H1 (cell line): ENCODE results near the gene MIEN1.

Source experiments
- CTCF ChIP-seq, 3 experiments: IDR thresholded peaks; 1 replicate in 2 of 3; 2 replicates in 1 of 3; pipeline versions ENCODE4 v1.5.1 to v1.6.1; 2011; ENCODE audit warnings: low read length in 3 of 3, mild to moderate bottlenecking in 3 of 3, inconsistent platforms in 2 of 3, low read depth in 1 of 3, moderate library complexity in 1 of 3; ENCODE audit not compliant: insufficient read depth in 1 of 3; ENCODE audit errors: control extremely low read depth in 1 of 3
- RNF2 ChIP-seq: fragments of 200-900, 300-1000 bp; sonication (generic); IDR thresholded peaks from 2 replicates; pipeline ENCODE4 v1.7.1; 2016; ENCODE audit warnings: borderline replicate concordance, low read depth, mild to moderate bottlenecking, antibody characterized with exemption, low read length; ENCODE audit not compliant: poor library complexity, severe bottlenecking; ENCODE audit errors: missing control alignments

- TF ChIP-seq CTCF (IDR thresholded peaks at IDR 0.05; ENCODE audit: control extremely low read depth in 1 of 3, insufficient read depth in 1 of 3, low read depth in 1 of 3, low read length in 3 of 3) (peak in 1 of 3 experiments; percentile 2; a peak in 1 of 4 replicates), RNF2 (no peak)
These were observed 23.3 kb upstream of the MIEN1 start for GRCh38 chr17:39753514-39754160.
